ENCODE results near the gene TMEM92. TPM values are rescaled to one million over a fixed set of nuclear protein-coding genes. Genes with fewer than 3 reads are reported as not detected.

TMEM92 gene
- total RNA-seq, 4 donors from 2014 or later, result 0.16 TPM; not detected in 3

GRCh38 chr17:50303596-50303995, 29.3 kb downstream of the TMEM92 start:
- Histone ChIP-seq H3K27ac (no peak overlapping the region), H3K36me3 (no peaks in the 10 kb centered on the region), H3K4me1 (peaks cover 0 to 18% (median 8%) of the 10 kb centered on the region in 3 donors), H3K27me3 (no peaks in the 10 kb centered on the region), H3K4me3 (no peak overlapping the region), H3K9me3 (no peaks in the 10 kb centered on the region)
- TF ChIP-seq CTCF (IDR thresholded peaks at IDR 0.05) (no peak), POLR2AphosphoS5 (IDR thresholded peaks at IDR 0.05) (no peak), EP300 (IDR thresholded peaks at IDR 0.05) (no peak), POLR2A (IDR thresholded peaks at IDR 0.05) (no peak)
- ATAC-seq, result no peak
- WGBS, 2 donors (ENCODE audit: low coverage in 1 of 2), result 92 to 93% methylated on average over 4 of the region's 4 CpGs

- Histone ChIP-seq H3K27me3 (no peaks in the 10 kb centered on the region), H3K4me1 (peaks cover 0 to 18% (median 8%) of the 10 kb centered on the region in 3 donors), H3K9me3 (no peaks in the 10 kb centered on the region), H3K27ac (peak overlapping the region in 1 of 4 donors; percentile 7), H3K4me3 (no peak overlapping the region), H3K36me3 (no peaks in the 10 kb centered on the region)
- peak; percentile 45 for ATAC-seq
- WGBS, 2 donors (ENCODE audit: low coverage in 1 of 2), result 0 to 22% methylated on average over 4 to 5 of the region's 7 CpGs
- TF ChIP-seq POLR2AphosphoS5 (IDR thresholded peaks at IDR 0.05), result no peak
- TF ChIP-seq POLR2A (IDR thresholded peaks at IDR 0.05), result no peak
- TF ChIP-seq CTCF (IDR thresholded peaks at IDR 0.05), result no peak
- no peak for TF ChIP-seq EP300 (IDR thresholded peaks at IDR 0.05)
Measured at GRCh38 chr17:50304781-50305404, 30.6 kb downstream of the TMEM92 start.

DNA sequence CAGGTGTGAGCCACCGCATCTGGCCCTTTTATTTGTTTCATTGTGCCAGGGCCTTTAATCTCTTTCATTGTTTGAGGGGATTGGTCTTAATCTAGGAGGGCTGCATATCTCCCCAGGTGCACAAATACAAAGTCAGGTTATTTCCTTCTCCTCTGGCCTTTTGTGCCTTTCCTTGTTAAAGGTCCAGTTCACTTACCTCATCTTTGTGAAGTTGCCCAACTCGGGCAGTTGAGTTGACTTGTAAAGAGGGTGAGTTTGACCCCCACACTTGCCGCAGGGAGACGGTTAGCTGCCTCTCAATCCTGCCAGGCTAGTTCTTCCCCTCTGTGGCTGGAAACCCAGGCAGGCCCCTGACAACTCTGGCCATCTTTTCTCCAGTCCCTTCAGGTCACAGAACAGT, 33.4 kb downstream of the TMEM92 start:
- Histone ChIP-seq H3K36me3 (no peaks in the 10 kb centered on the region), H3K4me1 (peaks cover 0 to 18% (median 8%) of the 10 kb centered on the region in 3 donors), H3K9me3 (no peaks in the 10 kb centered on the region), H3K4me3 (no peak overlapping the region), H3K27ac (no peak overlapping the region), H3K27me3 (peaks cover 6% of the 10 kb centered on the region)
- 89 to 100% methylated on average over 1 to 4 of the region's 4 CpGs for WGBS, 2 donors (ENCODE audit: low coverage in 1 of 2)
- ATAC-seq, result no peak
- TF ChIP-seq POLR2AphosphoS5 (IDR thresholded peaks at IDR 0.05) (no peak), POLR2A (IDR thresholded peaks at IDR 0.05) (no peak), CTCF (IDR thresholded peaks at IDR 0.05) (no peak), EP300 (IDR thresholded peaks at IDR 0.05) (no peak)

- 78 to 83% methylated on average over 1 to 4 of the region's 4 CpGs for WGBS, 2 donors (ENCODE audit: low coverage in 1 of 2)
- TF ChIP-seq POLR2A (IDR thresholded peaks at IDR 0.05) (no peak), EP300 (IDR thresholded peaks at IDR 0.05) (no peak), POLR2AphosphoS5 (IDR thresholded peaks at IDR 0.05) (no peak)
- H3K36me3 ChIP-seq, result no peaks in the 10 kb centered on the region
- H3K4me1 ChIP-seq, result peaks cover 0 to 18% (median 8%) of the 10 kb centered on the region in 3 donors
- ATAC-seq, result no peak
- no peak overlapping the region for H3K4me3 ChIP-seq
- no peaks in the 10 kb centered on the region for H3K9me3 ChIP-seq
- H3K27me3 ChIP-seq, result peaks cover 6% of the 10 kb centered on the region
- no peak overlapping the region for H3K27ac ChIP-seq
Measured at GRCh38 chr17:50308666-50309065, 34.4 kb downstream of the TMEM92 start.

GRCh38 chr17:50310455-50311111, 36.3 kb downstream of the TMEM92 start:
- H3K4me3 ChIP-seq, result no peak overlapping the region
- H3K27me3 ChIP-seq, result peaks cover 6% of the 10 kb centered on the region
- no peaks in the 10 kb centered on the region for H3K36me3 ChIP-seq
- H3K9me3 ChIP-seq, result no peaks in the 10 kb centered on the region
- WGBS, 2 donors (ENCODE audit: low coverage in 1 of 2), result 67% methylated on average over 1 of the region's 3 CpGs; no CpG with 5 or more reads in 1 of the 2 donors
- ATAC-seq, result no peak
- H3K27ac ChIP-seq, result no peak overlapping the region
- no peak for TF ChIP-seq POLR2AphosphoS5 (IDR thresholded peaks at IDR 0.05)
- no peak for TF ChIP-seq CTCF (IDR thresholded peaks at IDR 0.05)
- TF ChIP-seq EP300 (IDR thresholded peaks at IDR 0.05), result no peak
- TF ChIP-seq POLR2A (IDR thresholded peaks at IDR 0.05), result no peak
- H3K4me1 ChIP-seq, result peaks cover 0 to 2% (median 0%) of the 10 kb centered on the region in 3 donors
